ENCODE data around the gene GLTPD2. TPM values are rescaled to one million over a fixed set of nuclear protein-coding genes. Genes with fewer than 3 reads are reported as not detected.

GLTPD2 gene
- total and polyA plus RNA-seq, 2 donors (not counting 3 experiments of a cell fraction or from before 2014, with no cell fraction given), result not detected

DNA sequence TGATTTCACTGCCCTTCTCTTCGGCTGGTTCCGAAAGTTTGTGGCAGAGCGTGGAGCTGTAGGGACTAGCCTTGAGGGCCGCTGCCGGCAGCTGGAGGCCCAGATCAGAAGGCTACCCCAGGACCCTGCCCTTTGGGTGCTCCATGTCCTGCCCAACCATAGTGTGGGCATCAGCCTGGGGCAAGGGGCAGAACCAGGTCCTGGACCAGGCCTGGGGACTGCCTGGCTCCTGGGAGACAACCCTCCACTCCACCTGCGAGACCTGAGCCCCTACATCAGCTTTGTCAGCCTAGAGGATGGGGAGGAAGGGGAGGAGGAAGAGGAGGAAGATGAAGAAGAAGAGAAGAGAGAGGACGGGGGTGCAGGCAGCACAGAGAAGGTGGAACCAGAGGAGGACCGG is 48.2 kb upstream of the GLTPD2 start:
- H3K9ac ChIP-seq (replicated peaks; ENCODE audit: extremely low read depth, insufficient read depth, low read length), result no peak overlapping the region
- H3K36me3 ChIP-seq (ENCODE audit: control insufficient read depth in 2 of 2, extremely low read depth in 1 of 2, insufficient read depth in 2 of 2, low read length in 2 of 2), result no peaks in the 10 kb centered on the region
- ChIA-PET CTCF (interaction anchor here (0.9 kb wide), 1 partner anchor 9 kb away, joined by 3 read pairs; the partner anchor contains the start of gene MED11), POLR2A (no interaction called here)
- H2AFZ ChIP-seq (ENCODE audit: low read depth, low read length), result no peak overlapping the region
- no peak overlapping the region for H3K27ac ChIP-seq (ENCODE audit: insufficient read depth, low read depth, low read length)
- H3K4me1 ChIP-seq (ENCODE audit: control insufficient read depth, extremely low read depth, insufficient read depth, low read length), result peaks cover 13% of the 10 kb centered on the region
- no peak for TF ChIP-seq JUN (IDR thresholded peaks at IDR 0.05; ENCODE audit: borderline replicate concordance, insufficient read depth, insufficient read length, low read depth)
- no peak for TF ChIP-seq MYC (IDR thresholded peaks at IDR 0.05; ENCODE audit: low read depth, low read length)
- no peak for TF ChIP-seq EZH2 (IDR thresholded peaks at IDR 0.05; ENCODE audit: borderline replicate concordance, low read depth, low read length, severe bottlenecking)
- TF ChIP-seq POLR2AphosphoS5 (IDR thresholded peaks at IDR 0.05; ENCODE audit: insufficient read depth, low read depth, low read length), result no peak
- TF ChIP-seq, protein P1, sequence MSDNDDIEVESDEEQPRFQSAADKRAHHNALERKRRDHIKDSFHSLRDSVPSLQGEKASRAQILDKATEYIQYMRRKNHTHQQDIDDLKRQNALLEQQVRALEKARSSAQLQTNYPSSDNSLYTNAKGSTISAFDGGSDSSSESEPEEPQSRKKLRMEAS (IDR thresholded peaks at IDR 0.05; ENCODE audit: insufficient read depth, insufficient read length), result no peak
- TF ChIP-seq POLR2A (IDR thresholded peaks at IDR 0.05; ENCODE audit: low read depth, low read length), result no peak
- TF ChIP-seq CTCF (IDR thresholded peaks at IDR 0.05; ENCODE audit: extremely low read depth in 1 of 2, insufficient read depth in 1 of 2, low read depth in 1 of 2, low read length in 2 of 2), result no peak
- no peak for TF ChIP-seq FOS (IDR thresholded peaks at IDR 0.05; ENCODE audit: borderline replicate concordance, insufficient read depth, low read length)
- TF ChIP-seq GATA2 (IDR thresholded peaks at IDR 0.05; ENCODE audit: insufficient read depth, insufficient read length, low read depth, low read length), result no peak
- DNase-seq (ENCODE audit: low read depth, low spot score) (no peak), FAIRE-seq (no peak)
- H3K9me3 ChIP-seq (replicated peaks; ENCODE audit: control insufficient read depth, insufficient read depth, low read length), result no peaks in the 10 kb centered on the region
- peaks cover 9 to 14% of the 10 kb centered on the region in 2 experiments for H3K27me3 ChIP-seq (ENCODE audit: control insufficient read depth in 2 of 2, insufficient read depth in 2 of 2, low read length in 2 of 2)
- no TSS peak for BruUV-seq (replicated peaks)
- no peak overlapping the region for H3K4me3 ChIP-seq (replicated peaks in 1 of 3; ENCODE audit: insufficient read depth in 1 of 3, low read depth in 1 of 3, low read length in 3 of 3)
- dilution Hi-C loops (cut with MboI; ENCODE audit: extremely low pct_ligation_motif_present, low sequenced_read_pairs) (no loop called here), intact Hi-C loops (cut with micrococcal nuclease) (no loop called here)
- H3K79me2 ChIP-seq (ENCODE audit: control insufficient read depth, insufficient read depth, low read length), result no peaks in the 10 kb centered on the region
- no peaks in the 10 kb centered on the region for H4K20me1 ChIP-seq (replicated peaks; ENCODE audit: control insufficient read depth, extremely low read depth, insufficient read depth, low read length)
- H3K9me1 ChIP-seq (replicated peaks; ENCODE audit: control insufficient read depth, extremely low read depth, insufficient read depth, low read length), result no peaks in the 10 kb centered on the region
- H3K4me2 ChIP-seq (ENCODE audit: insufficient read depth, low read length), result no peak overlapping the region

All from endothelial cell of umbilical vein (primary cell).